PFSK-1 (cell line): Measurements from ENCODE around the gene ZNF24.

Source experiments
- FOXP2 ChIP-seq: optimal IDR thresholded peaks from 2 replicates; pipeline ENCODE3; 2011; ENCODE audit warnings: borderline replicate concordance, control low read depth, inconsistent platforms; ENCODE audit not compliant: insufficient read depth; ENCODE audit errors: extremely low read length, extremely low read depth
- POLR2AphosphoS5 ChIP-seq: IDR thresholded peaks from 2 replicates; pipeline ENCODE4 v1.6.1; 2012; ENCODE audit warnings: low read depth, mild to moderate bottlenecking, control low read depth, low read length, moderate library complexity
- REST ChIP-seq, 2 experiments: IDR thresholded peaks; 2 replicates each; pipeline versions ENCODE4 v1.6.1 to v1.8.0; 2011 to 2012; ENCODE audit warnings: low read depth in 2 of 2, low read length in 2 of 2, control low read depth in 1 of 2, inconsistent platforms in 1 of 2, mild to moderate bottlenecking in 1 of 2, moderate library complexity in 1 of 2; ENCODE audit not compliant: insufficient read depth in 1 of 2
- SIN3A ChIP-seq: IDR thresholded peaks from 2 replicates; pipeline ENCODE4 v1.6.1; 2012; ENCODE audit warnings: mild to moderate bottlenecking, low read length, moderate library complexity, borderline replicate concordance; ENCODE audit not compliant: insufficient read depth
- TAF1 ChIP-seq: IDR thresholded peaks from 2 replicates; pipeline ENCODE4 v1.6.1; 2012; ENCODE audit warnings: low read length, control low read depth, borderline replicate concordance; ENCODE audit not compliant: insufficient read depth

DNA sequence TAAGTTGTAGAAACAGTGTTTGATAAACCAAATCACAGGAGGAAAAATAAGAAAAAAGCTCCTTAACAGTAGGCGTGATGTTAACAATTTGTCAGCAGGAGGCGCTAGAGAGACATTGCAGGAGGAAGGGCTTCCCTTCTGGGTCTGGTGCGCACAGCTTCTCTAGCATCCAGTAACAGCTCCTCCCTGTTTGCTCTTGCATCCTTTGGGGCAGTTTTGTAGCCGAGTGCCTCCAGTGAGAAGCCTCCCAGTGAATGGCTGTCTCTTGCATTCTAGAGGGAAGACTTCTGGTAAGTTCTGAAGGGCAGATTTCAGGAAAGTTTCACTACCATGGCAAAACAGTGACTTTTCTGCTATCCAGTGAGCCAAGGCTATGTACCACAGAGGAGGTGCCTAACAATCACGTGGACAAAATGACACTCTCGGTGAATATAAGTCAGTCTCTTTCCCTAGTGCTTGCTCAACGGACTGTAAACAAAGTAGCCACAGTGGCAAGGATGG is 42.4 kb upstream of the ZNF24 start:
- no peak for TF ChIP-seq POLR2AphosphoS5
- no peak for TF ChIP-seq TAF1
- TF ChIP-seq REST (IDR thresholded peaks at IDR 0.05; ENCODE audit: insufficient read depth in 1 of 2, low read depth in 2 of 2, low read length in 2 of 2) = no peak
- no peak for TF ChIP-seq SIN3A
- no peak for TF ChIP-seq FOXP2
